Measurements from ENCODE around the gene CHRND. TPM values are rescaled to one million over a fixed set of nuclear protein-coding genes. Genes with fewer than 3 reads are reported as not detected.

The CHRND gene
- total RNA-seq, 1 experiment from 2014 or later, result not detected

DNA sequence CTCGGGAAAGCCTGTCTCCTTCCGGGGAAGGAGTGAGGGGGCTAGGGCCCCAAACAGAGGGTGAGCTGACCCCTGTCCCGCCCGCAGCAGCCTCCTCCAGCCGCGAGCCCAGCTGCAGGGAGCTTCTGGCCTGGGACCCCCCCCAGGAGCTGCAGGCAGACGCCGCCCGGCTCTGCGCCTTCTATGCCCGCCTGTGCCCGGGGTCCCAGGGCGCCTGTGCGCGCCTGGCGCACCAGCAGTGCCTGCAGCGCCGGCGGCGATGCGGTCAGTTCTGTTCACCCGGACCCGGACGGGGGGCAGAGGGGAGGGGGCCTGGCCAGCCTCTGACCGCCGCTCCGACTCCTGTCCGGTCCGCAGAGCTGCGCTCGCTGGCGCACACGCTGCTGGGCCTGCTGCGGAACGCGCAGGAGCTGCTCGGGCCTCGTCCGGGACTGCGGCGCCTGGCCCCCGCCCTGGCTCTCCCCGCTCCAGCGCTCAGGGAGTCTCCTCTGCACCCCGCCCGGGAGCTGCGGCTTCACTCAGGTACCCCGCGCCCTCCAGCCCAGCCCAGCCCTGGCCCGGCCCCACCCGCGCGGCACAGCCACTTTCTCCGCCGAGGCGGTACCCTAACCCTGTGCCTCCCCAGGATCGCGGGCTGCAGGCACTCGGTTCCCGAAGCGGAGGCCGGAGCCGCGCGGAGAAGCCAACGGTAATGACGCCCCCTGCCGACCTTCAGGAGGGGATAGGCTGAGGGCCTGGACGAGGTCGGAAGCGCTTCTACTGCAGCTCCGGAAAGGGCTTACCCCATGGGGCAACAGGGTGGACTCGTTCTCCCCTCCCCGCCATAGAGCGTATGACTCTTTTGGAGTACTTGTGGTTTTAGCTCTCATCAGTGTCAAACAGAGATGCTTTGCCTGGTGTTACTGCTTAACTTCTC lies 2.0 kb upstream of the CHRND start (continued):
- TF ChIP-seq NR2C2 (CRISPR knock-in tag; IDR thresholded peaks at IDR 0.05), result 0 out of 2 replicates have a peak, but pooled peaks have one; percentile 32
- TF ChIP-seq KAT7 (CRISPR knock-in tag; IDR thresholded peaks at IDR 0.05; ENCODE audit: borderline replicate concordance), result no peak
- no peak for TF ChIP-seq MYBL2 (CRISPR knock-in tag; IDR thresholded peaks at IDR 0.05)
- TF ChIP-seq, protein P1, sequence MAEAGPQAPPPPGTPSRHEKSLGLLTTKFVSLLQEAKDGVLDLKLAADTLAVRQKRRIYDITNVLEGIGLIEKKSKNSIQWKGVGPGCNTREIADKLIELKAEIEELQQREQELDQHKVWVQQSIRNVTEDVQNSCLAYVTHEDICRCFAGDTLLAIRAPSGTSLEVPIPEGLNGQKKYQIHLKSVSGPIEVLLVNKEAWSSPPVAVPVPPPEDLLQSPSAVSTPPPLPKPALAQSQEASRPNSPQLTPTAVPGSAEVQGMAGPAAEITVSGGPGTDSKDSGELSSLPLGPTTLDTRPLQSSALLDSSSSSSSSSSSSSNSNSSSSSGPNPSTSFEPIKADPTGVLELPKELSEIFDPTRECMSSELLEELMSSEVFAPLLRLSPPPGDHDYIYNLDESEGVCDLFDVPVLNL (CRISPR knock-in tag; IDR thresholded peaks at IDR 0.05; ENCODE audit: borderline replicate concordance, low read depth), result no peak; the same call in 1 of the 2 replicates
- TF ChIP-seq, protein P2, sequence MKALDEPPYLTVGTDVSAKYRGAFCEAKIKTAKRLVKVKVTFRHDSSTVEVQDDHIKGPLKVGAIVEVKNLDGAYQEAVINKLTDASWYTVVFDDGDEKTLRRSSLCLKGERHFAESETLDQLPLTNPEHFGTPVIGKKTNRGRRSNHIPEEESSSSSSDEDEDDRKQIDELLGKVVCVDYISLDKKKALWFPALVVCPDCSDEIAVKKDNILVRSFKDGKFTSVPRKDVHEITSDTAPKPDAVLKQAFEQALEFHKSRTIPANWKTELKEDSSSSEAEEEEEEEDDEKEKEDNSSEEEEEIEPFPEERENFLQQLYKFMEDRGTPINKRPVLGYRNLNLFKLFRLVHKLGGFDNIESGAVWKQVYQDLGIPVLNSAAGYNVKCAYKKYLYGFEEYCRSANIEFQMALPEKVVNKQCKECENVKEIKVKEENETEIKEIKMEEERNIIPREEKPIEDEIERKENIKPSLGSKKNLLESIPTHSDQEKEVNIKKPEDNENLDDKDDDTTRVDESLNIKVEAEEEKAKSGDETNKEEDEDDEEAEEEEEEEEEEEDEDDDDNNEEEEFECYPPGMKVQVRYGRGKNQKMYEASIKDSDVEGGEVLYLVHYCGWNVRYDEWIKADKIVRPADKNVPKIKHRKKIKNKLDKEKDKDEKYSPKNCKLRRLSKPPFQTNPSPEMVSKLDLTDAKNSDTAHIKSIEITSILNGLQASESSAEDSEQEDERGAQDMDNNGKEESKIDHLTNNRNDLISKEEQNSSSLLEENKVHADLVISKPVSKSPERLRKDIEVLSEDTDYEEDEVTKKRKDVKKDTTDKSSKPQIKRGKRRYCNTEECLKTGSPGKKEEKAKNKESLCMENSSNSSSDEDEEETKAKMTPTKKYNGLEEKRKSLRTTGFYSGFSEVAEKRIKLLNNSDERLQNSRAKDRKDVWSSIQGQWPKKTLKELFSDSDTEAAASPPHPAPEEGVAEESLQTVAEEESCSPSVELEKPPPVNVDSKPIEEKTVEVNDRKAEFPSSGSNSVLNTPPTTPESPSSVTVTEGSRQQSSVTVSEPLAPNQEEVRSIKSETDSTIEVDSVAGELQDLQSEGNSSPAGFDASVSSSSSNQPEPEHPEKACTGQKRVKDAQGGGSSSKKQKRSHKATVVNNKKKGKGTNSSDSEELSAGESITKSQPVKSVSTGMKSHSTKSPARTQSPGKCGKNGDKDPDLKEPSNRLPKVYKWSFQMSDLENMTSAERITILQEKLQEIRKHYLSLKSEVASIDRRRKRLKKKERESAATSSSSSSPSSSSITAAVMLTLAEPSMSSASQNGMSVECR (CRISPR knock-in tag; IDR thresholded peaks at IDR 0.05; ENCODE audit: borderline replicate concordance), result no peak
- TF ChIP-seq, protein P3, sequence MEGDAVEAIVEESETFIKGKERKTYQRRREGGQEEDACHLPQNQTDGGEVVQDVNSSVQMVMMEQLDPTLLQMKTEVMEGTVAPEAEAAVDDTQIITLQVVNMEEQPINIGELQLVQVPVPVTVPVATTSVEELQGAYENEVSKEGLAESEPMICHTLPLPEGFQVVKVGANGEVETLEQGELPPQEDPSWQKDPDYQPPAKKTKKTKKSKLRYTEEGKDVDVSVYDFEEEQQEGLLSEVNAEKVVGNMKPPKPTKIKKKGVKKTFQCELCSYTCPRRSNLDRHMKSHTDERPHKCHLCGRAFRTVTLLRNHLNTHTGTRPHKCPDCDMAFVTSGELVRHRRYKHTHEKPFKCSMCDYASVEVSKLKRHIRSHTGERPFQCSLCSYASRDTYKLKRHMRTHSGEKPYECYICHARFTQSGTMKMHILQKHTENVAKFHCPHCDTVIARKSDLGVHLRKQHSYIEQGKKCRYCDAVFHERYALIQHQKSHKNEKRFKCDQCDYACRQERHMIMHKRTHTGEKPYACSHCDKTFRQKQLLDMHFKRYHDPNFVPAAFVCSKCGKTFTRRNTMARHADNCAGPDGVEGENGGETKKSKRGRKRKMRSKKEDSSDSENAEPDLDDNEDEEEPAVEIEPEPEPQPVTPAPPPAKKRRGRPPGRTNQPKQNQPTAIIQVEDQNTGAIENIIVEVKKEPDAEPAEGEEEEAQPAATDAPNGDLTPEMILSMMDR (IDR thresholded peaks at IDR 0.05), result no peak
- no peak for TF ChIP-seq NFE2L1 (CRISPR knock-in tag; IDR thresholded peaks at IDR 0.05)
- TF ChIP-seq, protein P4, sequence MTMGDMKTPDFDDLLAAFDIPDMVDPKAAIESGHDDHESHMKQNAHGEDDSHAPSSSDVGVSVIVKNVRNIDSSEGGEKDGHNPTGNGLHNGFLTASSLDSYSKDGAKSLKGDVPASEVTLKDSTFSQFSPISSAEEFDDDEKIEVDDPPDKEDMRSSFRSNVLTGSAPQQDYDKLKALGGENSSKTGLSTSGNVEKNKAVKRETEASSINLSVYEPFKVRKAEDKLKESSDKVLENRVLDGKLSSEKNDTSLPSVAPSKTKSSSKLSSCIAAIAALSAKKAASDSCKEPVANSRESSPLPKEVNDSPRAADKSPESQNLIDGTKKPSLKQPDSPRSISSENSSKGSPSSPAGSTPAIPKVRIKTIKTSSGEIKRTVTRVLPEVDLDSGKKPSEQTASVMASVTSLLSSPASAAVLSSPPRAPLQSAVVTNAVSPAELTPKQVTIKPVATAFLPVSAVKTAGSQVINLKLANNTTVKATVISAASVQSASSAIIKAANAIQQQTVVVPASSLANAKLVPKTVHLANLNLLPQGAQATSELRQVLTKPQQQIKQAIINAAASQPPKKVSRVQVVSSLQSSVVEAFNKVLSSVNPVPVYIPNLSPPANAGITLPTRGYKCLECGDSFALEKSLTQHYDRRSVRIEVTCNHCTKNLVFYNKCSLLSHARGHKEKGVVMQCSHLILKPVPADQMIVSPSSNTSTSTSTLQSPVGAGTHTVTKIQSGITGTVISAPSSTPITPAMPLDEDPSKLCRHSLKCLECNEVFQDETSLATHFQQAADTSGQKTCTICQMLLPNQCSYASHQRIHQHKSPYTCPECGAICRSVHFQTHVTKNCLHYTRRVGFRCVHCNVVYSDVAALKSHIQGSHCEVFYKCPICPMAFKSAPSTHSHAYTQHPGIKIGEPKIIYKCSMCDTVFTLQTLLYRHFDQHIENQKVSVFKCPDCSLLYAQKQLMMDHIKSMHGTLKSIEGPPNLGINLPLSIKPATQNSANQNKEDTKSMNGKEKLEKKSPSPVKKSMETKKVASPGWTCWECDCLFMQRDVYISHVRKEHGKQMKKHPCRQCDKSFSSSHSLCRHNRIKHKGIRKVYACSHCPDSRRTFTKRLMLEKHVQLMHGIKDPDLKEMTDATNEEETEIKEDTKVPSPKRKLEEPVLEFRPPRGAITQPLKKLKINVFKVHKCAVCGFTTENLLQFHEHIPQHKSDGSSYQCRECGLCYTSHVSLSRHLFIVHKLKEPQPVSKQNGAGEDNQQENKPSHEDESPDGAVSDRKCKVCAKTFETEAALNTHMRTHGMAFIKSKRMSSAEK (CRISPR knock-in tag; IDR thresholded peaks at IDR 0.05; ENCODE audit: borderline replicate concordance), result no peak
- TF ChIP-seq ZNF263 (CRISPR knock-in tag; IDR thresholded peaks at IDR 0.05; ENCODE audit: low read depth), result no peak
- no peak for TF ChIP-seq GRHL2 (CRISPR knock-in tag; IDR thresholded peaks at IDR 0.05; ENCODE audit: insufficient replicate concordance, severe bottlenecking)
- TF ChIP-seq EMX1 (CRISPR knock-in tag; IDR thresholded peaks at IDR 0.05), result no peak
- TF ChIP-seq ETV6 (CRISPR knock-in tag; IDR thresholded peaks at IDR 0.05), result peak; percentile 54; the same call in 1 of the 2 replicates
- TF ChIP-seq PRRX2 (CRISPR knock-in tag; IDR thresholded peaks at IDR 0.05), result no peak
- TF ChIP-seq, protein P5, sequence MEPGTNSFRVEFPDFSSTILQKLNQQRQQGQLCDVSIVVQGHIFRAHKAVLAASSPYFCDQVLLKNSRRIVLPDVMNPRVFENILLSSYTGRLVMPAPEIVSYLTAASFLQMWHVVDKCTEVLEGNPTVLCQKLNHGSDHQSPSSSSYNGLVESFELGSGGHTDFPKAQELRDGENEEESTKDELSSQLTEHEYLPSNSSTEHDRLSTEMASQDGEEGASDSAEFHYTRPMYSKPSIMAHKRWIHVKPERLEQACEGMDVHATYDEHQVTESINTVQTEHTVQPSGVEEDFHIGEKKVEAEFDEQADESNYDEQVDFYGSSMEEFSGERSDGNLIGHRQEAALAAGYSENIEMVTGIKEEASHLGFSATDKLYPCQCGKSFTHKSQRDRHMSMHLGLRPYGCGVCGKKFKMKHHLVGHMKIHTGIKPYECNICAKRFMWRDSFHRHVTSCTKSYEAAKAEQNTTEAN (CRISPR knock-in tag; IDR thresholded peaks at IDR 0.05), result no peak
